ENCODE measurements around the gene PLCB3. TPM values are rescaled to one million over a fixed set of nuclear protein-coding genes. Genes with fewer than 3 reads are reported as not detected.
A peak's percentile ranks its signal among the peaks of the same experiment; 100 is the strongest.

The PLCB3 gene
- 17.4 TPM for total RNA-seq

DNA sequence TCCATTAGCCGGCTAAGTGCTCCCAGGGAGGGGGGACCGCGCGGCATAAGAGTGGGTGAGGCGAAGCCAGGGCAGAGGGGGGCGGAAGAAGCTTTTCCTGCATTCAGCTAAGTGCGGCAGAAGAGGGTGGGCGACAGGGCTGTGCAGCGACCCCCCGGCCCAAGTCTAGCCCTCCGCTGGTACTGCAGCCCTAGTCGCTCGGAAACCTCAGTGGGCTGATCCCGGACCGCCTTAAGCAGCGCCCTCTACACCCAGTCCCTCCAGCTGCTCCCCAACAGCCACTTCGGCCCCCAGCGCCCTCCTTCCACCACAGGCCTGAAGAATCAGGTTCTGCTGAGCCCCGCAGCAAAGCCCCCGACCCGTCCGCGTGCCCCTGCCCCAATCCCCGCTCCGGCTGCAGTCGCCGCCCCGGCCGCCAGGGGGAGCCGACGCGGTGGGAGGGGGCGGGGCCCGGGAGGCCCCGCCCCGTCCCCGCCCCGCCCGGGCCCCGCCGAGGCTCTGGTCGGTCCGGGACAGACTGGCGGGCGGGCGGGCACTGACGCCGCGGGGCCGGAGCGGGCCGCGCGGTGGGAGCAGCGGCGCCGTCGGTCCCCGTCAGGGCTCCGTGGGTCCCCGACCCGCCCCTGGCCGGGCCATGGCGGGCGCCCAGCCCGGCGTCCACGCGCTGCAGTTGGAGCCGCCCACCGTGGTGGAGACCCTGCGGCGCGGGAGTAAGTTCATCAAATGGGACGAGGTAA is at the start of gene PLCB3:
Gene PLCB3, plus strand, starts transcription at position 515 of the 737 bp plus-strand sequence. Its CDS starts 120 bp downstream, at position 635.
- DNase-seq, result no peak

DNA sequence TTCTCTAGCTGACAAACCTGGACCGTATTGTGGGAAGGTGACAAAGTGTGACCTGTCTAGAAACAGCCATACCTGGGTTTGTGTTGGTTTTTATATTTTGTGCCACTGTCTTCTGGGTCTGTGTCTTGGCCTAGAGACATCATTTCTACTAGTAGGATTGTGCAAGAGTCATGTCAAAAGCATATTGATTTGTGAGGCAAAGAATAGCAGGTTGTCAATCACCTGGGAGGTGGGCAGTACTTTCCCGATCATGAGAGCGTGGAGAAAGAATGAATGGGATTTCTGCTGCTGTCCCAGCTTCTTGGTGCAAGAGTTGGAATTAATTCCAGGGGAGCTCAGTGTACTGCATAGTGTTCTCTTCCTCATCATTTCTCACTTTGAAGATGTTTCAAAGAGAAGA is 49.8 kb upstream of the PLCB3 start:
- DNase-seq, result no peak

DNA sequence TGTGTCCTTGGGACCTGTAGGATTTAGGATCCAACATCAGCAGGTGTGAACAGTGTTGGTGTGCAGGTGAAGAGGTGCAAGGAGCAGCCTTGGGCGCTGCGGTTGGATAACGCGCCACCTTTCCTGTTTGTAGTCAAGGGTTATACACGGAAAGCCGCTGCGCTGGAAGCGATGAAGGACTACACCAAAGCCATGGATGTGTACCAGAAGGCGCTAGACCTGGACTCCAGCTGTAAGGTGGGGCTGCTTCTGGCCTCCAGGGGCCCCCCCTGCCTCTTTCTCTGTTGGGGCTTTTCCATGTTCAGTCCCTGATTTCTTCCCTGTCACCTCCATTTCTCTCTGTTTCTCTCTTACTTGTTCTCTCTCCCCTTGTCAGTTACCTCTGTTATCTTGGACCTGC is 48.3 kb upstream of the PLCB3 start:
- no peak for DNase-seq

DNA sequence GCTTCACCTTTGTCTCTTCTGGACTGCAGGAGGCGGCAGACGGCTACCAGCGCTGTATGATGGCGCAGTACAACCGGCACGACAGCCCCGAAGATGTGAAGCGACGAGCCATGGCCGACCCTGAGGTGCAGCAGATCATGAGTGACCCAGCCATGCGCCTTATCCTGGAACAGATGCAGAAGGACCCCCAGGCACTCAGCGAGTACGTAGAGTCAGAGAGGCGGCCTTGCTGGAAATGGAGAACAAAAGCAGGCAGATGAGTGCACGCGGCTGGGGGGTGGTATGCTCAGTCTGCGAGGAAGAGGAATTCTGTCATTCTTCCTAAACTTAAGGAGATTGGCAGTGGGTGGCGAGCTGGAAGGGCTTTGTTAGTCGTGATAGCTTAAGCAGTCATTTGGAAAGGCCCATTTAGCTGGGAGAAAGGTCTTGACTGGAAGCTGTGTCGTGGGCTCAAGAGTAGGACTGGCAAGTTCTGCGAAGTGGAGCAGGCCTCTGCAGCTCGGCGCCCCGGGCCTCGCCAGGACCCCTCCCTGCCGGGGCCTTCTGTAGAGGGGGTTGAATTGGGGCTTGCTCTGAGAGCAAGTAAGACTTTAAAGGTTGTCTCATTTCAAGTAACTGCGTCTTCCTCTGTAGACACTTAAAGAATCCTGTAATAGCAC is 47.8 kb upstream of the PLCB3 start:
- no peak for DNase-seq

DNA sequence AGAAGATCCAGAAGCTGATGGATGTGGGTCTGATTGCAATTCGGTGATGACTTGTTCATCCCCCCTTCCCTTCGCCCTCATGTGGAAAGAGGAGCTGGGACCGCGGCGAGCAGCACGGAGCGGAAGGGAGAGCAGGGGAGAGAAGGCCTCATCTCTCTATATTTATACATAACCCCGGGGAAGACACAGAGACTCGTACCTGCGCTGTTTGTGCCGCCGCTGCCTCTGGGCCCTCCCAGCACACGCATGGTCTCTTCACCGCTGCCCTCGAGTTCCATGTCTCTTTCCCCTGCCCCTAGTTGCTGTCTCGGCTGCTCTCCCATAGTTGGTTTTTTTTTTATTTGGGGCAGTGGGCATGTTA is 47.3 kb upstream of the PLCB3 start:
- no peak for DNase-seq

DNA sequence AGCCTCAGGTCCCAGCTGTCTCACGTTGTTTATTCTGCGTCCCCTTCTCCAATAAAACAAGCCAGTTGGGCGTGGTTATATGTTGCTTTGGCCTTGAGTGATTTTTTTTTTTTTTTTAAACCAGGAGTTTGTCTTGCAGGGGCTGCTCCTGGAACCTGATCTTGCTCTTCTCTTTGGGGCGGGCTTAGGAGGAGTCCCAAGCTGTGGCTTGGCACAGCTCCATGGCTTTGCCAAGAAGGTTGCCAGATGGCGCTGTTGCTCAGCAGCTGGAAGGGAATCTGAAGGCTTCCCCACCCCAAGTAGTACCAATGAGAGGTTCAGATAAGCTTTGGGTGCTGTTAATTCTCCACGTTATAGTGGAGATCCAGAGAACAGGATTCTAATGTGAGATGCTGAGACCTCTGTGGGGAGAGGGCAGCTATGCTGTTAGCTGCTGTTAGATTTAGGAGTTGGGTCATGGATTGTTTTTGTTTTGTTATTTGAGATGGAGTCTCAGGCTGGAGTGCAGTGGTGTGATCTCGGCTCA is 46.8 kb upstream of the PLCB3 start:
- peak; percentile 82 for DNase-seq

DNA sequence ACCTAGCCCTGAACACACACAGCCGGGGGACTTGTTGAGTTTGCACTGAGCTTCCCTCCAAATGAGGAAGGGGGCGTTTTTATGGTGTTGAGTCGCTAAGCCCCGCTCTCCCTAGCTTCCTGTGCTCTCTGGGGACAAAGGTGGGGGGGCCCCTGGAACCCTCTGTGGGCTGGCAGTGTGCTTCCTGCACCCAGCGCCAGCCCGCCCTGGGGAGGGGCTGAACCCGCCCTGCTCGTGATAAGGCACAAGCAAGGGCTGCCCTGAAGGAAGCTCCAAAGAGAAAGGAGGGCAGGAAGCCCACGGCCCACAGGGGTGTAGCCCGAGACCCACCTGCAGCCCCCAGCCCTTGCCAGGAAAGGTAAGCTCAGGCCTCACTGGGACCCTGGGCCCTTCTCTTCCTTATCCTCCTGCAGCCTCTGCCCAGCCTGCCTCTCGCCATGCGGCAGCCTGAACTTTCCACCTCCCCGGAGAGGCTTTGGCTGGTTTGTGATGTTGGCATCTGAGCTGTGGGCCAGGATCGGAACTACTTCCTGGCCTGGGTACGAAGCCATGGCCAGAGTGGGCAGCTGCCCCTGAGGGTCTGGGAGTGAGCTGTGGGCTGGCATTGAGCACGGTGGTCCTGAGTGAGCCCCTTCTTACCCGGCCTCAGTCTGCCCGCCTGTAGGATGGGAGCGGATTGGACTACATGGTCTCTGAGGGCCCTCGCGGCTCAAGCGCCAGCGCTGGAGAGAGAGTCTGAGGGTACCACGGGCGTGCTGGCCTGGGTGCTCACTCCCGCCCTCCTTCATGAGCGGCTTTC is 44.7 kb upstream of the PLCB3 start, which contains the start of gene FERMT3:
Gene FERMT3, plus strand, starts transcription at position 265 of the 799 bp plus-strand sequence. CDS start 644 bp downstream, outside the sequence.
- DNase-seq, result no peak

DNA sequence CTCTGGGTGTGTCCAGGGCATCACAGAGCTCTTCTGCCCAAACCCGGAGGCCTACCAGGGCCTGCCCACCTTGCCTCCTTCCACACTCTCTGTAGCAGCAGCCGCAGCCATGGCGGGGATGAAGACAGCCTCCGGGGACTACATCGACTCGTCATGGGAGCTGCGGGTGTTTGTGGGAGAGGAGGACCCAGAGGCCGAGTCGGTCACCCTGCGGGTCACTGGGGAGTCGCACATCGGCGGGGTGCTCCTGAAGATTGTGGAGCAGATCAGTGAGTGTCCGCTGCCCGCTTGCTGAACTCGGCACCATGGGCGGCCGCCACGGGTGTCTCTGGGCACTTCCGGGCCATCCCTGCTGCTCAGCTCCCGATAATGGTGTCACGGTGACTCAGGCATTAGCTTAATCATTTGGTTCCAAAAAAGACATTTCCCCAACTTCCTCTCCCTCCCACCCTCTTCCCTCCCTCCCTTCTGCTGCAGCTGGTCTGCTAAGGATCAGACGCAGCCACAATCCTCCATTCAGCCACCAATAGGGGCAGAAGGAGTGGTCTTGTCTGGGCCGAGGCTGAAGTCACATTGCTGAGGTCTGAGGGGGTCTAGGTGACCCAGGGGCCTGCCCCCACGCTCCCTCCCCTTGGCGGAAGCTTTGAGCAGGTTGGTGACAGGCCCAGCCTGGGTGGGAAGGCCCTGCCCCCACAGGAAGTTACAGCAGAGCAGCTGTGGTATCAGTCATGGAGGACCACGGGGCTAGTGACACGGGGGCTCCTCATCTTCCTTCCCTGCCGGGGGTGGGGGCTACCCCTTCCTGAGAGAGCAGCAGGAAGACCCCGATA is 43.9 kb upstream of the PLCB3 start:
- peak; percentile 64 for DNase-seq

DNA sequence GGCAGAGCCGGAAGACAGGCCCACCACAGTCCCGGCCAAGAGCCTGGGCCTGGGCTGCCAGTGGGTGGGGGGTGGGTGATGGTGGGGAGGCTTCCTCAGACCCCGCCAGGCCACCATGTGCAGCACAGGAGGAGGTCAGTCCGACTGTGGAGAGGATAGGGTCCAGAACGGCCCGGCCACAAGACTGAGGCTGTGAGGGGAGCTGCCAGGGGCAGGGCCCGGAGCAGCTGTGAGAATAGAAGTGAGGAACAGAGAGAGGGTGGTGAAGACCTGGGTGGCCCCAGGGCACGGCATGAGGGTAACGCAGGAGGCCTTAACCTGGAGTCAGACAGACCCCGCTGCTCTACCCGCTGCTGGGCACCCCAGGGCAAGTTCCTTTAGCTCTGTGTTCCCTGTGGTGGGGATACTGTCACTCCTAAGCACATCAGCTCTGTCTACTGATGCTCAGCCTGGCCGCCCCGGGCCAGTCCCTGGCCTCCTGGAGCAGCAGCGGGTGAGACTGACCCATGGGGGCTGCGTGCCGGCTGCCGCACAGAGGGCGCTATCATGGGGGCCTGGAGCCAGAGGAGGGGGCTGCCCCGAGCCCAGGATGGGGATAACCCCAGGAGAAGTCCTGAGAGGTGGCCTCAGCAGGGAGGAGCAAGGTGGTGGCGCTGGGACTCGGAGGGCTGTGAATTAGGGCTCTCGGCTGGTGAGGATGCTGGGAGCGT is 43.1 kb upstream of the PLCB3 start:
- no peak for DNase-seq

DNA sequence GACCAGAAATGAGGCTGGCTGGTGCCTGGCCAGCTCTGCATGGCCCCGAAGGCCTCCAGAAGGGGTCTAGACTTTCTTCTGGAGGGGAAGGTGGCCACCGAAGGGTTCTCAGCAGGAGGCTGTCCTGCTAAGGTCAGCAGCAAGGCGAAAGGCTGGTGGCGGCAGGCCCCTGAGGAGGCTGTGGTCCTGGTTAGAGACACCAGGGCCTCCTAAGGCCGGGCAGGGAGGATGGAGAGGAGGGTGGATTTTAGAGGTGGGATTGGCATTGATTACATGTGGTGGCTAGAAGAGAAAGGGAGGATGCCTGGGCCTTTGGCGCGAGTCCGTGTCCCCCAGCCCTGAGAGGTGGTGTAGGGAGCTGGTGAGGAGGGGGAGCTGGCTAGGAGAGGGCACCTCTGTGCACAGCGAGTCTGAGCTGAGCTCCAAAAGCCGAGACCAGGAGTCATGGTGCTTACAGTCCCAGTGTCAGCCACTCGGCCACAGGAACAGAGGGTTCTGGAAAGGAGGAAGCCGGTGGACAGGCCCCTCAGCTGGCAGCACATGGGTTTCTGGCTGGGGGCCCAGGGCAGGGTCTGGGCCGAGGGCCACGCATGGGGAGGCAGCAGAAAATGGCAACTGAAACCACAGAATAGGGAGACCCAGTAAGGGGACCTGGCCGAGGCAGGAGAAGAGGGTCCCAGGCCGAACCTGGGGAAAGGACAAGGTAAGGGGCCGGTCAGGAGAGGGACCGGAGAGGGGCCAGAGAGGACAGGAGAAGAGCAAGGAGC is 42.4 kb upstream of the PLCB3 start:
- no peak for DNase-seq

DNA sequence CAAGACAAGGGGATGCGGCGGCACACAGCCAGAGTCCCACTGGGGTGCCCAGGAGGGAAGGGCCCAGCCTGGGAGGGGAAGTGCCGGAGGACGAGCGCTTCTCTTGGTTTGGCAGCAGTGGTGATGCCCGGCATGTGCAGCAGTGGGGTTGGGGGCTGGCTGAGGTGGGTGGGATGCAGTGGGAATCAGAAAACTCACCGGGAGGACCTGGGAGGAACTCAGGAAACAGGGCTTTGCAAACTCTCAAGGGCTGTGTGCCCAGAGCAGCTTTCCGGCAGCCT is 41.8 kb upstream of the PLCB3 start:
- DNase-seq, result no peak

DNA sequence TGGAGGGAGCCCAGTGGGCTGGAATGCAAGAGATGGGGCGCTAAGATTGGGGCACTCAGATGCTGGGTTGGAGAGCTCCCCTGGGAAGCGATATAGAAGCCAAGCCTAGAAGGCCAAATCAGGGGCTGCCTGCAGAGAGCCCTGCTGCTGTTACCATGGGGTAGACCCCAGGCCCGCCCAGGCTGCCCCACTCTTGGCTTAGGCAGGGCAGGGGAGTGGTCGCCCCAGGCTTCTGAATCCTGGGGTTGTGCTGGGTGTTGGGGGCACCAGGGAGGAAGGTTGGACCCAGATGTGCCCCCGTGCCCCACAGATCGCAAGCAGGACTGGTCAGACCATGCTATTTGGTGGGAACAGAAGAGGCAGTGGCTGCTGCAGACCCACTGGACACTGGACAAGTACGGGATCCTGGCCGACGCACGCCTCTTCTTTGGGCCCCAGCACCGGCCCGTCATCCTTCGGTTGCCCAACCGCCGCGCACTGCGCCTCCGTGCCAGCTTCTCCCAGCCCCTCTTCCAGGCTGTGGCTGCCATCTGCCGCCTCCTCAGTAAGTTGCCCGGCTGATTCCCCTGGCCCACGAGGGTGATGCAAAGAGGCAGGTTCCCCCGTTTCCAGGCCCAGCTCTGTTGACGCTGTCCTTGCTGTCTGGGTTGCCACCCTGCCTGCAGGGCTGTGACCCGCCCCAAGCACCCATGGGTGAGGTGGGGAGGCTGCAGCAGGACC is 40.9 kb upstream of the PLCB3 start:
- no peak for DNase-seq

DNA sequence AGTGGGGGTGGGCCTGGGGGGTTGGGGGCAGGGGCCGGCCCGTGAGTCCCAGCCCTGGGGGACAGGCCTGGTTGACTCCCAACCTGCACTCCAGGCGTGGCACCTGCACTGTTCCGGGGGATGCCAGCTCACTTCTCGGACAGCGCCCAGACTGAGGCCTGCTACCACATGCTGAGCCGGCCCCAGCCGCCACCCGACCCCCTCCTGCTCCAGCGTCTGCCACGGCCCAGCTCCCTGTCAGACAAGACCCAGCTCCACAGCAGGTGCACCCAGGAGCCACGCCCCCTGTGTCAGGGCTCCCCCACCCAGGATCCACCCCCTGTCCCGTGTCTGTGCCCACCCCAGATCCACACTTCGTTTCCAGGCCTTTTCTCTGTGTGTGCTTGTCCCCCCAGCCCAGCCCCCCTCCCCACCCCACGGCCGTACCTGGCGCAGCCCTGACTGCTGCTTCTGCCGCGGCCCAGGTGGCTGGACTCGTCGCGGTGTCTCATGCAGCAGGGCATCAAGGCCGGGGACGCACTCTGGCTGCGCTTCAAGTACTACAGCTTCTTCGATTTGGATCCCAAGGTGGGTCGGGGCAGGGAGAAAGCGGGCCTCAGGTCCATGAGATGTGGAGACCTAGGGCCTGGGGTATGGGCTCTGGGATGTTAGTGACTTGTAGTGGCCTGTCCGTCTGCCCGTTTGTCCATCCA is 40.0 kb upstream of the PLCB3 start:
- DNase-seq, result no peak

DNA sequence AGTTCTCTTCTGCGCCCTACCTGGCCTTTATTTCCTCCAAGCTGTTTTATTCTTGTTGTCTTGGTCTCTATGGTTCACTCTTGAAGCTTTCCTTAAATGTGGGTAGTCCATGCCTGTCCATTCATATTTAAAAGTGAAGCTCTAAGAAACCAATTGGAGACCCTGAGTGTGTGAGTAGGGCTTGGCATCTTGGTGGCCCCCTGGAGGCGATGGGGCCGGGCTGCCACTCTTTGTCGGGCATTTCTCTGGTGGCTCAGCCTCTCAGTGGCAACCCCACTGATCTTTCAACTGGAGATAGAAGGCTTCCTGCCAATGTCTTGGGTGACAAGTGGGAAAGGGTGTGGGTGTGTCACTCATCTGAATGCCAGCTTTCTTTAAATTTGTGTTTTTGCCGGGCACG is 34.5 kb upstream of the PLCB3 start:
- no peak for DNase-seq

DNA sequence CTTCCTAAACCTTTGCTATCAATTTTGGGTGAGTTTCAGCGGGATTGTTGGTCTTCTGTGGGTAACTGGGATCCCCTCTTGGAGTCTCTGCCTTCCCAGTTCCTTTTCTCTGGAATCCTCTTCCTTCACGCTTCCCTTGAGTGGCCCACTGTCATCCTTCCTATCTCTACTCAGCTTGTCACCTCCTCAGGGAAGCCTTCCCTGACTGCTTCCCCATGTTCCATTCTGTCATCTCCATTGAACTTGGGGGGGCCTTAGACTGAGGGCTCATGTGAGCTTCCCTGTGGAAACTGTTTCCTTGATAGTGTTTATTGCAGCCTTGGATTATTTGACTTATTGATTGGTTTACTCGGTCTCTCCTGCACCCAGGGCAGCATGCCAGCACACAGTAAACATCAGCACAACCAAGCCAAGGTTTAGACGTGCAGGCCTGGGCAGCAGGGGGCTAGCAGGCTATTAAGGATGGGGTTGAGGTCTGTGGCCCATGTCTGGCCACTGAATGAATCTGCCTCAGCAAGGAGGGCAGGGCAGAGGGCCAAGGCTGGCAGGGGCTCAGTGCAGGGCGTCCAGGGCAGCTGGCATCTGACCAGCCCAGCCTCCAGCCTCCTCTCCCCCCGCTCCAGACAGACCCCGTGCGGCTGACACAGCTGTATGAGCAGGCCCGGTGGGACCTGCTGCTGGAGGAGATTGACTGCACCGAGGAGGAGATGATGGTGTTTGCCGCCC is 32.5 kb upstream of the PLCB3 start:
- no peak for DNase-seq

DNA sequence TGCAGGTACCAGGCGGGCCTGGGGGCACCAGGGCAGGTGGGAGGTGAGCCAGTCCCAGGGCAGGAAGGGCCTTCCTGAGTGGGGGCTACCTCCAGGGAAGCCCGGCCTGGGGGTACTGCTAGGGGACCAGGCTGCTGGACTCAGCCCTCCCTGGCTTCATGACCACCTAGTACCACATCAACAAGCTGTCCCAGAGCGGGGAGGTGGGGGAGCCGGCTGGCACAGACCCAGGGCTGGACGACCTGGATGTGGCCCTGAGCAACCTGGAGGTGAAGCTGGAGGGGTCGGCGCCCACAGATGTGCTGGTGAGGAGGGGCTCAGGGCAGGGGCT is 32.0 kb upstream of the PLCB3 start:
- DNase-seq, result no peak

DNA sequence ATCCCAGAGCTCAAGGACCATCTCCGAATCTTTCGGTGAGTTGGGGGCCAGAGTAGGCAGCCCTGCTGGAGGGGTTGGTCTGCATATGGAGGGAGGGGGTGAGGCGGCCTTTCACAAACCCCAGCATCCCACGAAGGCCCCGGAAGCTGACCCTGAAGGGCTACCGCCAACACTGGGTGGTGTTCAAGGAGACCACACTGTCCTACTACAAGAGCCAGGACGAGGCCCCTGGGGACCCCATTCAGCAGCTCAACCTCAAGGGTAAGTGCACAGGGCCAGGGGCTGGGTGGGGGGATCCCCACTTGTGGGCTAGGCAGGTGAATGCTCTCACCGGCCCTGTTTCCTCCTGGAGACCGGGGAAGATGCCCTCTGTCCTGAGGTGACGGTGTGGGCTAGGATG is 31.6 kb upstream of the PLCB3 start:
- DNase-seq, result no peak

DNA sequence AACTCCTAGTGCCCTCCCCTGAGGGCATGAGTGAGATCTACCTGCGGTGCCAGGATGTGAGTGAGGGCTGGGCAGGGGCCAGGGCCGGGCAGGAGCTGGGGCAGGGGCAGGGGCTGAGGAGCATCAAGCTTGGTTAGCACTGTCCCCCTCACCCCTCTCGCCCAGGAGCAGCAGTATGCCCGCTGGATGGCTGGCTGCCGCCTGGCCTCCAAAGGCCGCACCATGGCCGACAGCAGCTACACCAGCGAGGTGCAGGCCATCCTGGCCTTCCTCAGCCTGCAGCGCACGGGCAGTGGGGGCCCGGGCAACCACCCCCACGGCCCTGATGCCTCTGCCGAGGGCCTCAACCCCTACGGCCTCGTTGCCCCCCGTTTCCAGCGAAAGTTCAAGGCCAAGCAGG is 31.1 kb upstream of the PLCB3 start:
- no peak for DNase-seq

DNA sequence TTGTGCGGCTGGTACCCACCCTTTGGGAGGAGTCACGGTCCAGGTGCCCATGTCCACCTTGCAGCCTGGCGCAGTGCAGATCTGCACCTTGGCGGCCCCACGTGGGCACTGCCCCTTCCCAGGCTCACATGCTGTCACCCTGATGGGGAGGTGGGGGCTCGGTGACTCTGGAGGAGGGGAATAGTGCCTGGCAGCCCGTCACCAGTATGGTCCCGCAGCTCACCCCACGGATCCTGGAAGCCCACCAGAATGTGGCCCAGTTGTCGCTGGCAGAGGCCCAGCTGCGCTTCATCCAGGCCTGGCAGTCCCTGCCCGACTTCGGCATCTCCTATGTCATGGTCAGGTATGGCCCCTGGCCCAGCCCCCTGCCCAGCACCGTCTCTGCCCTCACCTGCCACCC is 30.5 kb upstream of the PLCB3 start:
- no peak for DNase-seq

All from skin of body (tissue), 2 donors.